IMR-90 (cell line): ENCODE data around the gene ABCA2.

Experiments
- BHLHE40 ChIP-seq: fragments of 150-350 bp; IDR thresholded peaks from 2 replicates; pipeline ENCODE4 v1.6.1; 2016; ENCODE audit warnings: mild to moderate bottlenecking, low read depth, low read length
- CEBPB ChIP-seq: IDR thresholded peaks from 2 replicates; pipeline ENCODE4 v1.6.1; 2012; ENCODE audit warnings: low read depth, low read length, improper control_type of control experiment
- MAFK ChIP-seq: IDR thresholded peaks from 2 replicates; pipeline ENCODE4 v1.6.1; 2012; ENCODE audit warnings: low read depth, low read length, improper control_type of control experiment
- MXI1 ChIP-seq: IDR thresholded peaks from 2 replicates; pipeline ENCODE4 v1.6.1; 2012; ENCODE audit warnings: low read depth, mild to moderate bottlenecking, low read length, moderate library complexity, borderline replicate concordance
- POLR2A ChIP-seq: IDR thresholded peaks from 2 replicates; pipeline ENCODE4 v1.6.1; 2012; ENCODE audit warnings: mild to moderate bottlenecking, low read depth, low read length
- RAD21 ChIP-seq: IDR thresholded peaks from 2 replicates; pipeline ENCODE4 v1.6.1; 2012; ENCODE audit warnings: low read length, improper control_type of control experiment
- SMC3 ChIP-seq: fragments of 150-350 bp; IDR thresholded peaks from 2 replicates; pipeline ENCODE4 v1.6.1; 2016; ENCODE audit warnings: low read depth, mild to moderate bottlenecking, antibody characterized with exemption, low read length, moderate library complexity
- TF ChIP-seq, protein P1 (sequence below): conservative IDR thresholded peaks from 2 replicates; pipeline ENCODE4 v1.5.1; 2012; ENCODE audit warnings: mild to moderate bottlenecking, low read depth, low read length, improper control_type of control experiment

GRCh38 chr9:136971746-136972145 is 56.3 kb downstream of the ABCA2 start:
- TF ChIP-seq, protein P1, sequence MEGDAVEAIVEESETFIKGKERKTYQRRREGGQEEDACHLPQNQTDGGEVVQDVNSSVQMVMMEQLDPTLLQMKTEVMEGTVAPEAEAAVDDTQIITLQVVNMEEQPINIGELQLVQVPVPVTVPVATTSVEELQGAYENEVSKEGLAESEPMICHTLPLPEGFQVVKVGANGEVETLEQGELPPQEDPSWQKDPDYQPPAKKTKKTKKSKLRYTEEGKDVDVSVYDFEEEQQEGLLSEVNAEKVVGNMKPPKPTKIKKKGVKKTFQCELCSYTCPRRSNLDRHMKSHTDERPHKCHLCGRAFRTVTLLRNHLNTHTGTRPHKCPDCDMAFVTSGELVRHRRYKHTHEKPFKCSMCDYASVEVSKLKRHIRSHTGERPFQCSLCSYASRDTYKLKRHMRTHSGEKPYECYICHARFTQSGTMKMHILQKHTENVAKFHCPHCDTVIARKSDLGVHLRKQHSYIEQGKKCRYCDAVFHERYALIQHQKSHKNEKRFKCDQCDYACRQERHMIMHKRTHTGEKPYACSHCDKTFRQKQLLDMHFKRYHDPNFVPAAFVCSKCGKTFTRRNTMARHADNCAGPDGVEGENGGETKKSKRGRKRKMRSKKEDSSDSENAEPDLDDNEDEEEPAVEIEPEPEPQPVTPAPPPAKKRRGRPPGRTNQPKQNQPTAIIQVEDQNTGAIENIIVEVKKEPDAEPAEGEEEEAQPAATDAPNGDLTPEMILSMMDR = no peak
- TF ChIP-seq CEBPB = no peak
- TF ChIP-seq MXI1 = no peak
- TF ChIP-seq SMC3 = no peak
- no peak for TF ChIP-seq RAD21
- TF ChIP-seq BHLHE40 = no peak
- no peak for TF ChIP-seq POLR2A
- TF ChIP-seq MAFK = no peak
